ENCODE measurements around the gene SLC9A5. TPM values are rescaled to one million over a fixed set of nuclear protein-coding genes. Genes with fewer than 3 reads are reported as not detected.
A peak's percentile ranks its signal among the peaks of the same experiment; 100 is the strongest.

The SLC9A5 gene
- total and polyA plus RNA-seq, 3 donors from 2014 or later: 4.8 to 15.7 (median 6.8) TPM

- Histone ChIP-seq H3K4me1 (no peaks in the 10 kb centered on the region), H3K4me3 (no peak overlapping the region), H3K9me3 (no peaks in the 10 kb centered on the region), H3K36me3 (ENCODE audit: low read depth, missing control alignments) (no peaks in the 10 kb centered on the region), H3K27me3 (no peaks in the 10 kb centered on the region), H3K27ac (no peak overlapping the region)
- WGBS, 2 donors: 93 to 94% methylated on average over 9 to 10 of the region's 10 CpGs
- intact Hi-C loops (cut with DNase I; ENCODE audit: low total_unique reads): no loop called here
- DNase-seq: no peak
- no peak for TF ChIP-seq CTCF (IDR thresholded peaks at IDR 0.05)
- TF ChIP-seq POLR2A (IDR thresholded peaks at IDR 0.05): no peak
Observed at GRCh38 chr16:67234180-67234597, 14.6 kb upstream of the SLC9A5 start.

GRCh38 chr16:67235816-67236562 is 12.8 kb upstream of the SLC9A5 start:
- Histone ChIP-seq H3K27ac (no peak overlapping the region), H3K27me3 (no peaks in the 10 kb centered on the region), H3K4me1 (peaks cover 4% of the 10 kb centered on the region), H3K4me3 (peak overlapping the region in 1 of 2 donors; percentile 20), H3K9me3 (no peaks in the 10 kb centered on the region), H3K36me3 (ENCODE audit: low read depth, missing control alignments) (no peaks in the 10 kb centered on the region)
- DNase-seq: no peak
- intact Hi-C loops (cut with DNase I; ENCODE audit: low total_unique reads): no loop called here
- WGBS, 2 donors: 66 to 81% methylated on average over 17 of the region's 17 CpGs
- no peak for TF ChIP-seq CTCF (IDR thresholded peaks at IDR 0.05)
- TF ChIP-seq POLR2A (IDR thresholded peaks at IDR 0.05): no peak

GRCh38 chr16:67236563-67237395 is 12.0 kb upstream of the SLC9A5 start:
- no peaks in the 10 kb centered on the region for H3K9me3 ChIP-seq
- H3K27me3 ChIP-seq: no peaks in the 10 kb centered on the region
- H3K4me1 ChIP-seq: peaks cover 12% of the 10 kb centered on the region
- intact Hi-C loops (cut with DNase I; ENCODE audit: low total_unique reads): no loop called here
- H3K36me3 ChIP-seq (ENCODE audit: low read depth, missing control alignments): no peaks in the 10 kb centered on the region
- 58 to 70% methylated on average over 41 to 50 of the region's 50 CpGs for WGBS, 2 donors
- H3K27ac ChIP-seq: no peak overlapping the region
- peak overlapping the region in 1 of 2 donors; percentile 20 for H3K4me3 ChIP-seq
- peak; percentile 80 for DNase-seq
- TF ChIP-seq POLR2A (IDR thresholded peaks at IDR 0.05) (no peak), CTCF (IDR thresholded peaks at IDR 0.05) (no peak)

GRCh38 chr16:67237396-67238277 is 11.1 kb upstream of the SLC9A5 start:
- no peak overlapping the region for H3K4me3 ChIP-seq
- no peak overlapping the region for H3K27ac ChIP-seq
- H3K36me3 ChIP-seq (ENCODE audit: low read depth, missing control alignments): no peaks in the 10 kb centered on the region
- H3K4me1 ChIP-seq: peaks cover 16% of the 10 kb centered on the region
- DNase-seq: no peak
- H3K27me3 ChIP-seq: no peaks in the 10 kb centered on the region
- H3K9me3 ChIP-seq: no peaks in the 10 kb centered on the region
- TF ChIP-seq POLR2A (IDR thresholded peaks at IDR 0.05) (no peak), CTCF (IDR thresholded peaks at IDR 0.05) (no peak)
- WGBS, 2 donors: 81 to 84% methylated on average over 8 to 16 of the region's 16 CpGs
- intact Hi-C loops (cut with DNase I; ENCODE audit: low total_unique reads): no loop called here

Data from testis (tissue), 3 donors.